Activated T-helper 1 cell treated with Interleukin-2 at 50 U/mL for 16 hours (primary cell): ENCODE measurements around the gene SULT1A3.
"Not testable (repeated sequence)": the region's sequence is repeated elsewhere in the genome, so short reads cannot be mapped to it uniquely, and the experiment has no call there.

Experiments used
- DNase-seq: peaks from one replicate; pipeline ENCODE4 v3.0.0-alpha.2; 2020; ENCODE audit warnings: low read depth

SULT1A3 gene

DNA sequence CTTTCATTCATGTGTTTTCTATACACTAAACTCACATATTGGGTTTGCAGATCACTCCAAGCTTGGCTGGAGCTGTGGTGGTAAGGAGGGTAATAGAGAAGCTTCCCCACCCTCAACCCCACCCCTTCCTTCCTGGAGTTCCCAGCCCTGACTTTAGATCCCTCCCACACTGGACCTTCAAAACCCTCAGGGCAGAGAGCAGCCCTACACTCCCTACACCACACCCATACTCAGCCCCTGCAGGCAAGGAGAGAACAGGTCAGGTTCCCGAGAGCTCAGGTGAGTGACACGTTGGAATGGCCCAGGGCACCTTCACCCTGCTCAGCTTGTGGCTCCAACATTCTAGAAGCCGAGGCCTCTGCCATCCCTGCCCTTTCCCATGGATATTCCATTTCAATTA, at the start of gene SULT1A3:
SULT1A3 (plus strand) TSS at position 207 of the 400 bp plus-strand sequence. CDS start 1,474 bp downstream, outside the sequence.
- DNase-seq, result not testable (repeated sequence)

DNA sequence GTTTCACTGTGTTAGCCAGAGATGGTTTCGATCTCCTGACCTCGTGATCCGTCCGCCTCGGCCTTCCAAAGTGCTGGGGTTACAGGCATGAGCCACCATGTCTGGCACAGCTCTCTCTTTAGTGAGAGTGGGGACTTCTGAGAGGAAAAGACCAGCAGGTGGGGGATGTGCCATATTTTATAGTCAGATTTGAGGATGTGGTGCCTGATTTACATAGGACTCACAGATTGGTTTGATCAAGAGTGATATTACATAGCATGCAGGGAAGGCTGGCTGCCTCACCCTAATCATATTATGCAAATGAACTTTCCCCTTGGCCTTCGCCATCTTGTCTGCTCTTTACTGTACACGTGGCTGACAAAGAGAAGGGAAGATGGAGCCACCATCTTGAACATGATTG, 48.0 kb upstream of the SULT1A3 start:
- DNase-seq, result no peak

DNA sequence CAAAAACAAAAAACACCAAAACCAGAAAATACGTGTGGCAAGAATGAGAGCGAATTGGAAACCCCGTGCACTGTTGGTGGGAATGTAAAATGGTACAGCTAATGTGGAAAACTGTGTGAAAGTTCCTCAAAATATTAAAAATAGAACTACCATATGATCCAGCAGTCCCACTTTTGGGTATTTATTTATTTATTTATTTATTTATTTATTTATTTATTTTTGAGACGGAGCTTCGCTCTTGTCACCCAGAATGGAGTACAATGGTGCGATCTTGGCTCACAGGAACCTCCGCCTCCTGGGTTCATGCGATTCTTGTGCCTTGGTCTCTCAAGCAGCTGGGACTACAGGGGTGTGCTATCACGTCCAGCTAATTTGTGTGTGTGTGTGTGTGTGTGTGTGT, 46.5 kb upstream of the SULT1A3 start:
- DNase-seq, result no peak

DNA sequence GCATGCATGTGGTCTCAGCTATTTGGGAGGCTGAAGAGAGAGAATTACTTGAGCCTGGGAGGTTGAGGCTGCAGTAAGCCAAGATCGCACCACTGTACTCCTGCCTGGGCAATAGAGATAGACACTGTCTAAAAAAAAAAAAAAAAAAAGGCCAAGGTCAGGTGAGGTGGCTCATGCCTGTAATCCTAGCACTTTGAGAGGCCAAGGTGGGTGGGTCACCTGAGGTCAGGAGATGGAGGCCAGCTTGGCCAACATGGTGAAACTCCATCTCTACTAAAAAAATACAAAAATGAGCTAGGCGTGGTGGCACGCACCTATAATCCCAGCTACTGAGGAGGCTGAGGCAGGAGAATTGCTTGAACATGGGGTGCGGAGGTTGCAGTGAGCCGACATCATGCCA, 43.9 kb upstream of the SULT1A3 start:
- DNase-seq, result no peak

DNA sequence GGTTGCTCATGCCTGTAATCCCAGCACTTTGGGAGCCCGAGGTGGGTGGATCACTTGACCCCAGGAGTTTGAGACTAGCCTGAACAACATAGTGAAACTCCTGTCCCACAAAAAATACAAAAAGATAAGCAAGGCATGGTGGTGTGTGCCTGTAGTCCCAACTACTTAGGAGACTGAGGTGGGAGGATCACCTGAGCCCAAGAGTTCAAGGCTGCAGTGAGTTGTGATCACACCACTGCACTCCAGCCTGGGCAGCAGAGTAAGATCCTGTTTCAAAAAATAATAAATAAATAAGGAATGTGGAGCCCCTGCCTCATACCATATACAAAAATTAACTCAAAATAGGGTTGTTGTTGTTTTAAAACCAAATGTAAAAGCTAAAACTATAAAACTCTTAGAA, 41.8 kb upstream of the SULT1A3 start:
- no peak for DNase-seq

DNA sequence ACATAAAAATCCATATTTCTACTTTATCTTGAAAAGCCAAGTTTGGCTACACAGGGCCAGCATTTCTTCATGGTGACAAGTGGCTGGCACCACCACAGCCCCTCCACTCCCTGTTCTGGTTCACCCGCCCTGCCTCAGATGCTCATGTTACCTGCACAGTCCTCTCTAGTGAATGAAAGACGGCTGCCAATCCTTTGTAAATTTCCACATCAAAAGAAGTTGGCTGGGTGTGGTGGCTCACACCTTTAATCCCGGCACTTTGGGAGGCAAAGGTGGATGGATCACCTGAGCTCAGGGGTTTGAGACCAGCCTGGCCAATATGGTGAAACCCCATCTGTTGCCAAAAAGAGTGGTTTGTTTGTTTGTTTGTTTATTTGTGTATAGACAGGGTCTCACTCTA, 35.5 kb upstream of the SULT1A3 start:
- DNase-seq, result no peak

DNA sequence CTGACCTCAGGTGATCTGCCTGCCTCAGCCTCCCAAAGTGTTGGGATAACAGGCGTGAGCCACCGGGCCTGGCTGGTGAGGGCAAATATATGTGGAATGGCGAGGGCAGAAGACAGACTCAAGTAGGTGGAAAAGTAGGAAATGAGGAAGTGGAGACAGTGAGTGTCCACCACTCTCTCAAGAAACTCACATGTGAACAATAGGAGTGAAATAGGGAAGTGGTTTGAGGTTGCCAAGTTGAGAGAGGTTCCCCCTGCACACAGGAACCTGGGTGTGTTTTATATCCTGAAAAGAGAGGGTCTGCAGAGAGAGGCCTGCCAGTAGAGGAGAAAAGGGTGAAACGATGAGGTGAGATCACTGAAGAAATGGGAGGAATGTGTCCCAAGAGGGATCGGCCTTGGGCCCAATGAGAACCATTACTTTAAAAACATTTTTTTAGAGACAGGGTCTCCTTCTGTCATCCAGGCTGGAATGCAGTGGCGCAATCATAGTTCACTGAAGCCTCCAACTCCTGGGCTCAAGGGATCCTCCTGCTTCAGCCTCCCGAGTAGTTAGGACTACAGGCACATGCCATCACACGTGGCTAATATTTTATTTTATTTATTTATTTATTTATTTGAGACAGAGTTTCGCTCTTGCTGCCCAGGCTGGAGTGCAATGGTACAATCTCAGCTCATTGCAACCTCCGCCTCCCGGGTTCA, 32.7 kb upstream of the SULT1A3 start:
- no peak for DNase-seq

DNA sequence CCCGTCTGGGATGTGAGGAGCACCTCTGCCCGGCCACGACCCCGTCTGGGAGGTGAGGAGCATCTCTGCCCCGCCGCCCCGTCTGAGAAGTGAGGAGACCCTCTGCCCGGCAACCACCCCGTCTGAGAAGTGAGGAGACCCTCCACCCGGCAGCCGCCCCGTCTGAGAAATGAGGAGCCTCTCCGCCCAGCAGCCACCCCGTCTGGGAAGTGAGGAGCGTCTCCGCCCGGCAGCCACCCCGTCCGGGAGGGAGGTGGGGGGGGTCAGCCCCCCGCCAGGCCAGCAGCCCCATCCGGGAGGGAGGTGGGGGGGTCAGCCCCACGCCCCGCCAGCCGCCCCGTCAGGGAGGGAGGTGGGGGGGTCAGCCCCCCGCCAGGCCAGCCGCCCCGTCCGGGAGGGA, 30.3 kb upstream of the SULT1A3 start:
- not testable (repeated sequence) for DNase-seq

DNA sequence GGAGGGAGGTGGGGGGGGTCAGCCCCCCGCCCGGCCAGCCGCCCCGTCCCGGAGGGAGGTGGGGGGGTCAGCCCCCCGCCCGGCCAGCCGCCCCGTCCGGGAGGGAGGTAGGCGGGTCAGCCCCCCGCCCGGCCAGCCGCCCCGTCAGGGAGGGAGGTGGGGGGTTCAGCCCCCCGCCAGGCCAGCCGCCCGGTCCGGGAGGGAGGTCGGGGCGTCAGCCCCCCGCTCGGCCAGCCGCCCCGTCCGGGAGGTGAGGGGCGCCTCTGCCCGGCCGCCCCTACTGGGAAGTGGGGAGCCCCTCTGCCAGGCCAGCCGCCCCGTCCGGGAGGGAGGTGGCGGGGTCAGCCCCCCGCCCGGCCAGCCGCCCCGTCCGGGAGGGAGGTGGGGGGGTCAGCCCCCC, 29.6 kb upstream of the SULT1A3 start:
- not testable (repeated sequence) for DNase-seq

DNA sequence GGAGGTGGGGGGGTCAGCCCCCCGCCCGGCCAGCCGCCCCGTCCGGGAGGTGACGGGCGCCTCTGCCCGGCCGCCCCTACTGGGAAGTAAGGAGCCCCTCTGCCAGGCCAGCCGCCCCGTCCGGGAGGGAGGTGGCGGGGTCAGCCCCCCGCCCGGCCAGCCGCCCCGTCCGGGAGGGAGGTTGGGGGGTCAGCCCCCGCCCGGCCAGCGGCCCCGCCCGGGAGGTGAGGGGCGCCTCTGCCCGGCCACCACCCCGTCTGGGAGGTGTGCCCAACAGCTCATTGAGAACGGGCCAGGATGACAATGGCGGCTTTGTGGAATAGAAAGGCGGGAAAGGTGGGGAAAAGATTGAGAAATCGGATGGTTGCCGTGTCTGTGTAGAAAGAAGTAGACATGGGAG, 28.9 kb upstream of the SULT1A3 start:
- not testable (repeated sequence) for DNase-seq

DNA sequence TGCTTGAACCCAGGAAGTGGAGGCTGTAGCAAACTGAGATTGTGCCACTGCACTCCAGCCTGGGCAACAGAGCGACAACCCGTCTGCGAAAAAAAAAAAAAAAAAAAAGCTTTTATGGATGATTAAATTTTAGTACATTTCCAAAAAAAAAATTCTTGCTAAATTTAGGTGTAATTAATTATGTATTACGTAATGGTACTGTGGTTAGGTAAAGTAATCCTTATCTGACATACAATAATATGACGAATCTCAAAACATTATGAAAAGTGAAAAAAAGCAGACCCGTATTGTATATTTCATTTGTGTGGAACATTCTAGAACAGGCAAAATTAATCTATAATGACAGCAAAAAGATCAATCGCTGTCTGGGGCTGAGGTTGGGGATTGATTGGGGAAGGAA, 26.0 kb upstream of the SULT1A3 start:
- no peak for DNase-seq

DNA sequence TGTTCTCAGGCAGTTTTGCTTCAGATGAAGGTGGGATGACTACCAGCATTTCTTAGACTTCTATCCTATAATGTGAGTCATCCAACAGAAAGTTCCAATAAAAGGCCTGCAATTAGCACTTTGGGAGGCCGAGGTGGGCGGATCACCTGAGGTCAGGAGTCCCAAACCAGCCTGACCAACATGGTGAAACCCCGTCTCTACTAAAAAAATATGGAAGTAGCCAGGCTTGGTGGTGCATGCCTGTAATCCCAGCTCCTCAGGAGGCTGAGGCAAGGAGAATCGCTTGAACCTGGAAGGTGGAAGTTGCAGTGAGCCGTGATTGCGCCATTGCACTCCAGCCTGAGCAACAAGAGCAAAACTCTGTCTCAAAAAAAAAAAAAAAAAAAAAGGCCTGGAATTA, 22.2 kb upstream of the SULT1A3 start:
- not testable (repeated sequence) for DNase-seq

DNA sequence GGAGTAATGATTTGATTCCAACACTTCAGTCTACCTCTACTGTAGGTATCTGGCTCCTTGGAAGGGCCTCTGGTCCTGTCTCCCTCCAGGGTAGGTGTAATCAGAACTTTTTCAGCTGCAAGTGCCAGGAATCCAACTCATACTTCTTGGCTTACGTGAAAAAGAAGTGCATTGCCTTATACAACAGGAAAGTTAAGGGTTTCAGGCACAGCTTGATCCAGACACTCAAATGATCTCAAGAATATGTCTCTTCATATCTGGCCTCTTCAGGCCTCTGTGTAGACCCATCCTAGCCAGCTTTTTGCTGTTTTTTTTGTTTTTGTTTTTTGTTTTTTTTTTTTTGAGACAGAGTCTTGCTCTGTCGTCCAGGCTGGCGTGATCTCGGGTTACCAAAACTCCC, 19.9 kb upstream of the SULT1A3 start:
- no peak for DNase-seq

DNA sequence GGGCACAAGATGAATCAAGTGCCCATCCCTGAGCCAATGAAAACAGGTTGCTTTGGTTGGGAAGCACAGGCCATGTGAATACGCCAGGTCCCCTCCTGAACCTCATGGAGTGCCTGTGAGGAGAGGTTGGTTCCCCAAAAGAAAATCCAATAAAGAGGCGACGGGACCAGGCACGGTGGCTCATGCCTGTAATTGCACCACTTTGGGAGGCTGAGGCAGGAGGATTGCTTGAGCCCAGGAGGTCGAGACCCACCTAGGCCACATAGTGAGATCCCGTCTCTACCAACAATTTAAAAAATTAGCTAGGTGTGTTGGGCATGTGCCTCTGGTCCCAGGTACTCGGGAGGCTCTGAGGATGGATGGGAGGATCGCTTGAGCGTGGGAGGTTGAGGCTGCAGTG, 19.1 kb upstream of the SULT1A3 start:
- DNase-seq, result no peak

DNA sequence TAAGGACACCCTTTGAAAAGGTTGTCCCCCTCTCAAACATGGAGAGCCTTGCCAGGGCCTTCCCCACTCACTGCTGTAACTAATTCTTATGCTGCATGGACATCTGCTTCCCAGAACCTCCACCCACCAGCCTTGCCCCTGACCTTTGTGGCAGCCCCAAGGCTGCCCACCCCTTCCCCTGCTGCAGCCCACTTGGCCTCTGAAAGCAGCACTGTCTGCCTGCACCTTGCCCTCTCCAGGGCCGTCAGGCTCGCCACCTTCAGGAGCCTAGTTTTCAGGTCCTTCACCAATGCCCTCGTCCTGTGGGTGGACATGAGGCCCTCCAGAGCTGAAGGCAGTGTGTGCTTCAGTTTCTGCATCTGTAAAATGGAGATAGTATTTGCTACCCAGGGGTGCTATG, 18.3 kb upstream of the SULT1A3 start:
- no peak for DNase-seq

DNA sequence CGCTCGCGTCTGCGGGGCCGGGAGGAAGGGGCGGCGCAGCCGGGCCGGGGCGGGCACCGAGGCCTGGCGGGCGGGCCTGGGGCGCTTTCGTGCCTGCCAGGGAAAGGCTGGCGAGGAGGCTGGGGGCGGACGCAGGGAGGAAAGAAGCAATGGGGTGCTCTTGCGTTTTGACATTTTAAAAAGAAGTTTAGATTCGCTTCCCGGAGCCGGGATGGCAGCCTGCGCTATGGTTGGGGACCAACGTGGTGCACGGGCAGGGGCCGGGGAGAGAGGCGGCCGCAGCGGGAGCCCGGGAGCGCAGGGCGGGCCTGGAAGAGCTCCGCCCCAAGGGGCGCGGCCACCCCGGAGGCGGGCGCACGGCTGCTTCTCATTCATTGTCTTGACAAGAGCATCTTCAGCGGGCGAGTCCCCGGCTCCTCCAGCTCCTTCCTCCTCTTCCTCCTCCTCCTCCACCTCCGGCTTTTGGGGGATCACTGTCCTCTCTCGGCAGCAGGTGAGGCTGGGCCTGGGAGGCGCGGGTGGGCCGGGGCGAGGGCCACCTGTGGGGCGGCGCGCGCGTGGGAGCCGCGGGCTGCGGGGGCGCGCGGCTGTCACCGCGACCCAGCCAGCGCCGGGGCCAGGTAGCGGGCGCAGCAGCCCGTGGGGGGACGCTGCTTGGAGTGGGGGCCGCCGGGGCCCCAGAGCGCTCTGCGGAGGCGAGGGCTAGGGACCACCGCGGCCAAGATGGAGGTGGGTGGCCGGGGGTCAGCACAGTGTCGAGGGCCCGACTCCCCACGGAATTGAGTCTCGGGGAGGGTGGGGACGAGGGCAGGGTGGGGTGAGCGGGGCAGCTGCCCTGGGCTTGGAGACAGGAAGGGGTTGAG, 15.6 kb upstream of the SULT1A3 start, which contains the start of gene CORO1A:
CORO1A (plus strand) TSS at position 370 of the 863 bp plus-strand sequence. CDS start 1,608 bp downstream, outside the sequence.
- DNase-seq, result peak; percentile 78

DNA sequence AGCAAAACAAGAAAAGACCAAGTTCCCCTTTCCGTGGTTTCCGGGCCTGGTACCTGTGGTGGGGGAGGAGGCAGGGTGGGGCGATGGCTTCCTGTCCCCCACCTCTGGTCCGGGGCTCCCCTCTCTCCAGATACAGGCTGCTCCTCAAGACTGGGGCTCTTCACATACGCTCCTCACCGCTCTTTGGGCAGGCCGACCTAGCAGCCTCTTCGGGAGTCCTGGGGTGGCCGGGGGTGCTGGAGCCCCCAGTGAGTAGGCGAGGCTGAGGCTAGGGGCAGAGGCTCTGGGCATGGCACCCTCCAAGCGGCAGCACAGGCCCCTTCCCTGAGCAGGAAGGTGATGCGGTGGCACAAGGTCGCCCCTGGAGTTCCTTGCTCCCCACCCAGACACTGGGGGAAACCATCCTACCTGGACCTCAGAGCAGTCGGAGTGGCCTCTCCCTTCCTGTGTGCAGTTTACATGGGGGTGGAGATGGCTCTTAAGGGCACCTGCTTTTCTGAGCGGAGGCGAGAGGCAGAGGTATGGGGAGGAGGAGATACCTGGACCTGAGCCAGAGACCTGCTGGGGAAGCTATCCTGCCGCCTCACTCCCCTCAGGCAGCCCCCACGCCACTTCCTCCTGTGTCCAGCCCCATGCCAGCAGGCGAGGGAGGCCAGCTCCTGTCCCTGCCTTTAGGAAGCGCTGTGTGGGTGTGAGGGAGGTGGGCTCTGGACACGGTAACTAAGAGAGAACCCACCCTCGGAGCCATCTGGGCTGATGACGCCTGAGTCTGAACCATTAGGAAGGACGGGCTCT, 14.8 kb upstream of the SULT1A3 start:
- DNase-seq, result peak; percentile 74

DNA sequence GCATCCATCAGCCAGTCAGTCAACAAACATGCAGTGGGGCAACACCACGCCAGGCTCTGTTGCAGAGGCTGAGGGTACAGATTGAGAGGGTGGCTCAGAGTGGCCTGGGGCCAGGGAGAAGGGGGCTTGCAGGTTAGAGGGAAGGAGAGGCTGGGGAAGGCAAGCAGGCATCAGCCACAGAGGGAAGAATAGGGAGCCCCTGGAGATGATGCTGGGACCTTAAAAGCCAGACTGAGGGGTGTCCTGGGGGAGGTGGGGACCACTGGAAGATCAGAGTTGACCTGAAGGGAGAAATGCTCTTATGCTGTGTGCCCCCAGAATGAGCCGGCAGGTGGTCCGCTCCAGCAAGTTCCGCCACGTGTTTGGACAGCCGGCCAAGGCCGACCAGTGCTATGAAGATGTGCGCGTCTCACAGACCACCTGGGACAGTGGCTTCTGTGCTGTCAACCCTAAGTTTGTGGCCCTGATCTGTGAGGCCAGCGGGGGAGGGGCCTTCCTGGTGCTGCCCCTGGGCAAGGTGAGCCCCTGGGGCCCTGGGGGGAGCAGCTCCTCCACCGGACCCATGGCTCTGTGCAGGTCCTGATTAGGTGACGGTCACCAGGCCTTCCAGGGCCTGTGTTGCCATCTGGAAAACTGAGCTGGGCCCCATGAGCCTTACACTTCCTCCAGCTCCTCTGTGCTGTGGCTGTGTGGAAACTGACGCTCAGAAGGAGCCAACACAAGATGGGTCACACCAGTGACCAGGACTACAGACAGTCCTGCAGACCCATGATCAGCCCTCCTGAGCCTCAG, 14.0 kb upstream of the SULT1A3 start:
- DNase-seq, result peak; percentile 8

DNA sequence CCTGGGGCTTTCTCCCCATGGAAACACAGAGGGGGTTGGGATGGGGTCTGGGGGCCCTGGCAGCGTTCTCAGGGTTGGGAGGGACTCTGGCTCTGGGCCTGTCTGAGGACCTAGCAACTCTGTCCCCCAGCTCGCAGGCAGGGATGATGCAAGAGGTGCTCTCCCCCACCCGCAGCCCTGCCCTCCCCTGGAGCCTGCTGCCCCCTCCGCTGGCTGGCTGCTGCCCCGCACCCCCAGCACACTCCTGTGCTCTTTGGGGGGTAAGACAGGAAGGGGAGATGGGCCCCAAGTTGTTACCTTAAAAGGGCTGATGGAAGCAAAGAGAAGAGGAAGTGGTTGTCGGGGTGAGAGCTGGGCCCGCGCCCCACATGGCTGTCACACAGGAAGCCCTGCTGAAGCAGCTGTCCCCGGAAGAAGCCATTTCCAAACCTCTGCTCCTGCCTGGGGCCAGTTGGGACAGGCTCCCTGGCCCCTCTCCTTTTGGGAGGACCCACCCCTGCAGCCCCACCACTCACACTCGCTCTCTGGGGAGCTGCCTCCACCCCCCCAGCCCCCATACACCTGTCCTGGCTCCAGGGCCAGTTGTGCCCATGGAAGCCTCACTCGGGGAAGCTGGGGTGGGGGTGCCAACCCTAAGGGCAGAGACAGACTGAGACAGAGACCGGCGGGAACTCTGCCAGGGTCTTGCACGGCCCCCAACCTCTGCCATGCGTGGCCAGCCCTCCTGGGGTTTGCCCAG, 13.2 kb upstream of the SULT1A3 start:
- DNase-seq, result peak; percentile 75

DNA sequence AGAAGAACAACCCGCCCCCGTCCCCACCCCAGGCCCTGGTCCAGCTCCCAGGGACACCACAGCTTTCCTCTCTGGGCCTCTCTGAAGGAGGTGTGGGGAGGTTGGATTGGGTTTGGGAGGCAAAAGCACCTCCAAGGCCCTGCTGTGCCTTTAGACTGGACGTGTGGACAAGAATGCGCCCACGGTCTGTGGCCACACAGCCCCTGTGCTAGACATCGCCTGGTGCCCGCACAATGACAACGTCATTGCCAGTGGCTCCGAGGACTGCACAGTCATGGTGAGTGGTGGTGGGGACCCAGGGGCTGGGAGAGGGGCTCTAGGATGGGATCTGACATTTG, 12.6 kb upstream of the SULT1A3 start:
- no peak for DNase-seq
